NCI-H1436 (cell line): Measurements from ENCODE around the gene CHMP2A.
"Not testable (repeated sequence)": the region's sequence is repeated elsewhere in the genome, so short reads cannot be mapped to it uniquely, and the experiment has no call there.

Source experiments
- DNase-seq: peaks from one replicate; lab custom pipeline; 2025; lab: John Stamatoyannopoulos, UW

Gene CHMP2A

GRCh38 chr19:58554494-58555368, at the start of gene CHMP2A:
Gene CHMP2A (minus strand): TSS chr19:58555105. CDS start chr19:58554212, 893 bp downstream.
- DNase-seq: no peak

- DNase-seq: no peak
These were observed 31.3 kb upstream of the CHMP2A start for GRCh38 chr19:58586133-58586765.

GRCh38 chr19:58585442-58586132, 30.7 kb upstream of the CHMP2A start:
- DNase-seq: no peak

- no peak for DNase-seq
These were observed 29.9 kb upstream of the CHMP2A start for GRCh38 chr19:58584498-58585441.

GRCh38 chr19:58582985-58583384, 28.1 kb upstream of the CHMP2A start:
- DNase-seq: no peak

GRCh38 chr19:58581227-58582141, 26.6 kb upstream of the CHMP2A start:
- DNase-seq: no peak

- DNase-seq: no peak
These were observed 24.7 kb upstream of the CHMP2A start for GRCh38 chr19:58579473-58580142.

- no peak for DNase-seq
These were observed 23.4 kb upstream of the CHMP2A start for GRCh38 chr19:58578012-58578925.

GRCh38 chr19:58577581-58577980, 22.7 kb upstream of the CHMP2A start:
- DNase-seq: not testable (repeated sequence)

GRCh38 chr19:58575183-58576041, 20.5 kb upstream of the CHMP2A start:
- DNase-seq: no peak

GRCh38 chr19:58573658-58574164, 18.8 kb upstream of the CHMP2A start:
- no peak for DNase-seq

- DNase-seq: no peak
These were observed 18.1 kb upstream of the CHMP2A start, which contains the start of gene MZF1 for GRCh38 chr19:58572818-58573657. Gene MZF1 (minus strand): TSS chr19:58573335. CDS start chr19:58571389, 1,946 bp downstream.

- no peak for DNase-seq
These were observed 17.3 kb upstream of the CHMP2A start for GRCh38 chr19:58572026-58572817.

GRCh38 chr19:58571575-58571947, 16.7 kb upstream of the CHMP2A start:
- no peak for DNase-seq

- no peak for DNase-seq
These were observed 16.1 kb upstream of the CHMP2A start for GRCh38 chr19:58570770-58571574.
